ENCODE results near the gene ACKR2.

DNA sequence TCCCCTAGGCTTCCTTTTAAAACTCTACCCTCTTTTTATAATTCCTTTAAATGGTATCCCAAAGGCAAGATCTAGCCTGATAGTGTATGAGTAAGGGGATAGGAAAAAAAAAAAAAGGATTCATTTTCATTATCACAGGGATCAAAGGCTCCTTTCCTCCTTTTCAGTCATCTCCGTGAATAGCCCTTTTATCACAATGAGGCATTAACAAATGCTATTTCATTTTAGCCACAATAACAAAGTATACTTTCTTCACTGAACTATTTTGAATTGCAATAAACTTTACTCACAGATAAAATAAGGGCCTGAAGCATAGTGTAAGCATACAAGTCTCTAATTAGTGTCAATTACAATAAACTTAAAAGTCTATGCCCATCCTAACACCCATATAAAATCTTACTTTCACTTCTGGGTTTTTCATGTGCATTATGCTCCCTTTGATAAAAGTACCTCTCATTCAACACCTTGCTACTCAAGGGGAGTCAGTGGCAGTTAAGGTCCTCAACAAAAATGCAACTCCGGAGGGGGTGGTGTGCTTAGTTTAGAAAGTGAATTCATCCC is 13.5 kb upstream of the ACKR2 start:
- TF ChIP-seq, protein P1, sequence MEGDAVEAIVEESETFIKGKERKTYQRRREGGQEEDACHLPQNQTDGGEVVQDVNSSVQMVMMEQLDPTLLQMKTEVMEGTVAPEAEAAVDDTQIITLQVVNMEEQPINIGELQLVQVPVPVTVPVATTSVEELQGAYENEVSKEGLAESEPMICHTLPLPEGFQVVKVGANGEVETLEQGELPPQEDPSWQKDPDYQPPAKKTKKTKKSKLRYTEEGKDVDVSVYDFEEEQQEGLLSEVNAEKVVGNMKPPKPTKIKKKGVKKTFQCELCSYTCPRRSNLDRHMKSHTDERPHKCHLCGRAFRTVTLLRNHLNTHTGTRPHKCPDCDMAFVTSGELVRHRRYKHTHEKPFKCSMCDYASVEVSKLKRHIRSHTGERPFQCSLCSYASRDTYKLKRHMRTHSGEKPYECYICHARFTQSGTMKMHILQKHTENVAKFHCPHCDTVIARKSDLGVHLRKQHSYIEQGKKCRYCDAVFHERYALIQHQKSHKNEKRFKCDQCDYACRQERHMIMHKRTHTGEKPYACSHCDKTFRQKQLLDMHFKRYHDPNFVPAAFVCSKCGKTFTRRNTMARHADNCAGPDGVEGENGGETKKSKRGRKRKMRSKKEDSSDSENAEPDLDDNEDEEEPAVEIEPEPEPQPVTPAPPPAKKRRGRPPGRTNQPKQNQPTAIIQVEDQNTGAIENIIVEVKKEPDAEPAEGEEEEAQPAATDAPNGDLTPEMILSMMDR (optimal IDR thresholded peaks at IDR 0.05 in 1 of 3, IDR thresholded peaks at IDR 0.05 in 1 of 3, conservative IDR thresholded peaks at IDR 0.05 in 1 of 3; ENCODE audit: extremely low read depth in 1 of 3, insufficient read depth in 2 of 3, low read length in 3 of 3): no peak
- no peak for TF ChIP-seq EZH2 (IDR thresholded peaks at IDR 0.05; ENCODE audit: low read length)

All from keratinocyte (primary cell).